NT2/D1 (cell line): ENCODE data around the gene LRFN2.

ENCODE experiments used
- SUZ12 ChIP-seq: IDR thresholded peaks from 2 replicates; pipeline ENCODE4 v1.6.1; 2011; ENCODE audit not compliant: insufficient read length, insufficient read depth; ENCODE audit errors: extremely low read depth
- ZNF274 ChIP-seq: IDR thresholded peaks from 2 replicates; pipeline ENCODE4 v1.6.1; 2011; ENCODE audit warnings: mild to moderate bottlenecking, low read depth, low read length

- TF ChIP-seq SUZ12 = no peak
- TF ChIP-seq ZNF274 = no peak
Measured at GRCh38 chr6:40563111-40563510, 24.1 kb downstream of the LRFN2 start.
